ENCODE results near the gene GLRX3.

The GLRX3 gene

GRCh38 chr10:130190055-130190736, 54.0 kb downstream of the GLRX3 start:
- DNase-seq (ENCODE audit: low read depth, low spot score) = no peak
- peak overlapping the region; percentile 69 for H3K4me3 ChIP-seq (ENCODE audit: low read depth, low read length)
- ChIA-PET POLR2A (no interaction called here), CTCF (interaction anchor here (0.7 to 4.0 kb wide), 20 partner anchors 9 to 1832 kb away, joined by 3 to 70 read pairs (median 5); no protein-coding TSS in a partner anchor)
- peak; percentile 97 for TF ChIP-seq CTCF (IDR thresholded peaks at IDR 0.05; ENCODE audit: insufficient read depth, low read length, missing control alignments)

- no peak for DNase-seq (ENCODE audit: low read depth, low spot score)
- ChIA-PET CTCF (interaction anchor here (0.7 to 4.0 kb wide), 14 partner anchors 8 to 1832 kb away, joined by 3 to 70 read pairs (median 4); no protein-coding TSS in a partner anchor), POLR2A (no interaction called here)
- peak overlapping the region; percentile 69 for H3K4me3 ChIP-seq (ENCODE audit: low read depth, low read length)
- TF ChIP-seq CTCF (IDR thresholded peaks at IDR 0.05; ENCODE audit: insufficient read depth, low read length, missing control alignments) = no peak
Measured at GRCh38 chr10:130190737-130191115, 54.5 kb downstream of the GLRX3 start.

- CTCF ChIA-PET = interaction anchor here (0.7 to 4.0 kb wide), 8 partner anchors 8 to 1831 kb away, joined by 3 to 70 read pairs (median 6); no protein-coding TSS in a partner anchor
- no peak for TF ChIP-seq CTCF (IDR thresholded peaks at IDR 0.05; ENCODE audit: insufficient read depth, low read length, missing control alignments)
- DNase-seq (ENCODE audit: low read depth, low spot score) = no peak
Measured at GRCh38 chr10:130191380-130191779, 55.2 kb downstream of the GLRX3 start.

GRCh38 chr10:130192276-130192848, 56.2 kb downstream of the GLRX3 start:
- no peak for DNase-seq (ENCODE audit: low read depth, low spot score)
- TF ChIP-seq CTCF (IDR thresholded peaks at IDR 0.05; ENCODE audit: insufficient read depth, low read length, missing control alignments) = no peak
- H3K4me3 ChIP-seq (ENCODE audit: low read depth, low read length) = no peak overlapping the region
- POLR2A ChIA-PET = no interaction called here
- CTCF ChIA-PET = interaction anchor here (0.7 to 4.0 kb wide), 4 partner anchors 13 to 1683 kb away, joined by 3 to 70 read pairs (median 27); no protein-coding TSS in a partner anchor

More at GRCh38 chr10:130191380-130191779, 55.2 kb downstream of the GLRX3 start:
- POLR2A ChIA-PET = no interaction called here
- no peak overlapping the region for H3K4me3 ChIP-seq (ENCODE audit: low read depth, low read length)

DNA sequence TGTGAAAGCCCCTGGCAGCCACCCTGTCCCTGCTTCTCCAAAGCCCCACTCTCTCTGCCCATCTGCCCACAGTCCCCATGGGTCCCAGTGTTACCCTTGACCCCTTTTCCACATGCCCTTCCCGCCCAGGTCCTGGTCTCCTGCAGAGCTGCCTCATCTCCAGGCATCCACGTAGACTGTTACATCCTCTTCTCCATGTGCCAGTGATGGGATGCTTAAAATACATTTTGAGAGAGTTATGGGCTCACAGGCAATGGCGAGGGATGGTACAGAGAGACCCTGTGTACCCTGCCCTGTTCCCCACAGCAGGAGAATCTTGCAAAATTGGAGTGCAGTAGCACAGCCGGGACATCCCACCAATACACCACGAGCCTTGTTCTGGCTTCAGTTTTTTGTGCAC, 56.8 kb downstream of the GLRX3 start:
- H3K4me3 ChIP-seq (ENCODE audit: low read depth, low read length) = no peak overlapping the region
- ChIA-PET CTCF (interaction anchor here (1.2 kb wide), 1 partner anchor 17 kb away, joined by 3 read pairs; no protein-coding TSS in a partner anchor), POLR2A (no interaction called here)
- no peak for TF ChIP-seq CTCF (IDR thresholded peaks at IDR 0.05; ENCODE audit: insufficient read depth, low read length, missing control alignments)
- no peak for DNase-seq (ENCODE audit: low read depth, low spot score)

GRCh38 chr10:130193493-130194193, 57.5 kb downstream of the GLRX3 start:
- no peak for TF ChIP-seq CTCF (IDR thresholded peaks at IDR 0.05; ENCODE audit: insufficient read depth, low read length, missing control alignments)
- H3K4me3 ChIP-seq (ENCODE audit: low read depth, low read length) = no peak overlapping the region
- no peak for DNase-seq (ENCODE audit: low read depth, low spot score)
- CTCF ChIA-PET = interaction anchor here (1.2 kb wide), 1 partner anchor 16 kb away, joined by 3 read pairs; no protein-coding TSS in a partner anchor
- POLR2A ChIA-PET = no interaction called here
